ENCODE measurements around the gene CERS6. TPM values are rescaled to one million over a fixed set of nuclear protein-coding genes. Genes with fewer than 3 reads are reported as not detected.

CERS6 gene
- total and polyA plus RNA-seq, 10 of the 15 experiments (the other 5 are each of a cell fraction or from before 2014, with no cell fraction given) = 1.3 to 20.4 (median 14.1) TPM

GRCh38 chr2:168819050-168819715 lies 363.1 kb downstream of the CERS6 start:
- H3K79me2 ChIP-seq (ENCODE audit: control insufficient read depth, insufficient read depth, low read length) = no peaks in the 10 kb centered on the region
- H3K27ac ChIP-seq (ENCODE audit: control insufficient read depth, insufficient read depth) = no peak overlapping the region
- no peak overlapping the region for H3K4me2 ChIP-seq (ENCODE audit: control insufficient read depth, insufficient read depth)
- intact Hi-C loops (cut with micrococcal nuclease; ENCODE audit: unreplicated experiment) = no loop called here
- no peaks in the 10 kb centered on the region for H3K4me1 ChIP-seq (ENCODE audit: control insufficient read depth, insufficient read depth, low read length)
- ChIA-PET CTCF (no interaction called here), POLR2A (interaction anchor here (0.5 kb wide), 1 partner anchor 209 kb away, joined by 6 read pairs; no protein-coding TSS in a partner anchor), RAD21 (ENCODE audit: unreplicated experiment) (no interaction called here), SMC1A (ENCODE audit: uncharacterized antibody, unreplicated experiment) (interaction anchor here (0.5 kb wide), 1 partner anchor 110 kb away, joined by 3 read pairs; no protein-coding TSS in a partner anchor)
- in situ Hi-C loops (cut with MboI) = no loop called here
- no peaks in the 10 kb centered on the region; the same call in 1 of the 2 replicates for H4K20me1 ChIP-seq (ENCODE audit: control insufficient read depth, insufficient read depth)
- FAIRE-seq (no peak), ATAC-seq (no peak), DNase-seq (ENCODE audit: low read depth, low spot score) (no peak)
- H3K9me3 ChIP-seq (replicated peaks; ENCODE audit: control insufficient read depth, insufficient read depth, low read length) = no peaks in the 10 kb centered on the region
- H3K36me3 ChIP-seq (ENCODE audit: control insufficient read depth in 2 of 2, insufficient read depth in 2 of 2, low read length in 1 of 2) = no peaks in the 10 kb centered on the region
- no peak overlapping the region for H3K4me3 ChIP-seq
- WGBS (ENCODE audit: insufficient coverage, insufficient replicate concordance, low lambda C conversion rate, missing lambda C conversion rate) = 60% methylated on average over 10 of the region's 10 CpGs
- no peak for TF ChIP-seq EGR1 (IDR thresholded peaks at IDR 0.05; ENCODE audit: borderline replicate concordance in 1 of 2, low read depth in 2 of 2, low read length in 2 of 2)
- TF ChIP-seq RCOR1 (conservative IDR thresholded peaks at IDR 0.05; ENCODE audit: low read depth, low read length) = no peak
- no peak for TF ChIP-seq ATF7 (IDR thresholded peaks at IDR 0.05; ENCODE audit: low read depth)
- no peak for TF ChIP-seq NKRF (conservative IDR thresholded peaks at IDR 0.05)
- TF ChIP-seq, protein P1, sequence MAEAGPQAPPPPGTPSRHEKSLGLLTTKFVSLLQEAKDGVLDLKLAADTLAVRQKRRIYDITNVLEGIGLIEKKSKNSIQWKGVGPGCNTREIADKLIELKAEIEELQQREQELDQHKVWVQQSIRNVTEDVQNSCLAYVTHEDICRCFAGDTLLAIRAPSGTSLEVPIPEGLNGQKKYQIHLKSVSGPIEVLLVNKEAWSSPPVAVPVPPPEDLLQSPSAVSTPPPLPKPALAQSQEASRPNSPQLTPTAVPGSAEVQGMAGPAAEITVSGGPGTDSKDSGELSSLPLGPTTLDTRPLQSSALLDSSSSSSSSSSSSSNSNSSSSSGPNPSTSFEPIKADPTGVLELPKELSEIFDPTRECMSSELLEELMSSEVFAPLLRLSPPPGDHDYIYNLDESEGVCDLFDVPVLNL (IDR thresholded peaks at IDR 0.05; ENCODE audit: low read depth, low read length) = no peak
- no peak for TF ChIP-seq NR2C1 (IDR thresholded peaks at IDR 0.05)
- no peak for TF ChIP-seq CEBPB (IDR thresholded peaks at IDR 0.05; ENCODE audit: borderline replicate concordance in 1 of 2, low read depth in 2 of 2, low read length in 2 of 2)
- no peak for TF ChIP-seq MYB (IDR thresholded peaks at IDR 0.05; ENCODE audit: borderline replicate concordance, low read depth, low read length)
- H2AFZ ChIP-seq (ENCODE audit: control insufficient read depth, low read depth, low read length) = no peak overlapping the region
- H3K27me3 ChIP-seq (replicated peaks in 1 of 2; ENCODE audit: control insufficient read depth in 2 of 2, insufficient read depth in 2 of 2, low read length in 1 of 2) = peaks cover 0 to 1% of the 10 kb centered on the region in 2 experiments; a peak in 1 of 4 replicates
- H3K9ac ChIP-seq (ENCODE audit: control insufficient read depth, insufficient read depth, low read length) = no peak overlapping the region
- no TSS peak for BruUV-seq (replicated peaks)

Data from GM12878 (cell line).